Brain microvascular endothelial cell (primary cell): ENCODE measurements around the gene XRCC4.

Source experiments
- DNase-seq: peaks from one replicate; pipeline ENCODE4 v3.0.0-alpha.2; 2020
- H3K27ac ChIP-seq: fragments of 250-450 bp; sonication (Bioruptor Pico); 2 replicates; pipeline ENCODE4 v1.5.1; 2020; ENCODE audit warnings: mild to moderate bottlenecking, moderate library complexity
- H3K27me3 ChIP-seq: fragments of 250-450 bp; sonication (Bioruptor Pico); replicated peaks from 2 replicates; pipeline ENCODE4 v1.5.1; 2020; ENCODE audit warnings: mild to moderate bottlenecking
- H3K36me3 ChIP-seq: fragments of 250-450 bp; sonication (Bioruptor Pico); replicated peaks from 2 replicates; pipeline ENCODE4 v1.5.1; 2020; ENCODE audit warnings: mild to moderate bottlenecking
- H3K4me3 ChIP-seq: 2 replicates; pipeline ENCODE4 v1.5.1; 2011; ENCODE audit warnings: low read depth, mild to moderate bottlenecking, control low read depth, low read length, moderate library complexity
- in situ Hi-C: cut with HindIII; loops from 2 replicates; pipeline ENCODE4 v1.10.0; 2017; ENCODE audit warnings: low sequenced_read_pairs, low pct_ligation_motif_present
- TF ChIP-seq, protein P1 (sequence below): IDR thresholded peaks from 2 replicates; pipeline ENCODE4 v1.5.1; 2011; ENCODE audit warnings: low read depth, mild to moderate bottlenecking, moderate library complexity, low read length, control low read depth, inconsistent platforms; ENCODE audit errors: missing control alignments

Gene XRCC4

DNA sequence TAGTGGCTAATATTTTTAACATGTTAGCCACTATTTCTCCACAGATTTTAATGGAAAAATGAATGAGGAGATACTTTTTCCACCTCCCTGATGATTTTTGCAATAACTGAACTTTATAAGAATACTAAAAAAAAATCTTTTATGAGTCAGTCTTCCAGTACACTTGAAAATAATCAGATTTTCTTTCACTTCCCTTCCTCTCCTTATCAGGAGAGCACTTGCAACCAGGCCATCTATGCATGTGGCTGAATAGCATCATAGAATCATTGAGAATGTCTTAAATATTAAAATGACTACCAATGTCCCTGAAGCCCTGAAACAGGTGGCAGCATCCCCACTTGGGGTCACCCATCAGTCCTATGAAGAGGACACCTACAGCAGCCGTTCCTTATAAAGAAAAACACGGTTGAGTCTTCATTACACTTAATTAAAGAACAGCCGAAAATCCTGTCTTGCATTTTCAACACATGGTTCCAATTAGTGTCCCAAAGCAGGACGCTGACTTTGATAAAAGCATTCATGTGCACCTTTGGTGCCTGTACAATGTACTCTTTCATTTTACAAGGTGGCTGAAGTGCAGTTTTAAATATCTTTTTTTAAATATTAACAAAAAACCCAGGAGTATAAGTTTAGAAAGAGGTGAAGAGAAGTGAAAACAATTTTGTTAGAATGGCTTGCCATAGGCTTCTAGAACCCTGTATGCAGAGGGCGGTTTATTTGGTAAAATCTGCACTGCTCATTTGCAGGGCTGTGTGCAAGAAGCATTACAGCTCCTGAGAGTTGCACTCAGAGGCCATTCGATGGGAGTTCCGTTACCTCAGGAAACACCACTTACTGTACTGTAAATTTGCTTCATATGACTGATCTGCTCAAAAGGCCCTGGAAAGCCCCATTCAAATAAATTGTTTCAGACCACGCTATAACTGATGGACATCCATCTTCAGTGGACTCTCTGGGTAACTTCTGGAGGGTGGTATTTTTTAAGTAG lies 287.3 kb downstream of the XRCC4 start:
- DNase-seq, result no peak
- no peak overlapping the region for H3K27ac ChIP-seq
- in situ Hi-C loops, result no loop called here
- no peaks in the 10 kb centered on the region for H3K36me3 ChIP-seq
- no peak overlapping the region for H3K4me3 ChIP-seq
- H3K27me3 ChIP-seq, result no peaks in the 10 kb centered on the region
- TF ChIP-seq, protein P1, sequence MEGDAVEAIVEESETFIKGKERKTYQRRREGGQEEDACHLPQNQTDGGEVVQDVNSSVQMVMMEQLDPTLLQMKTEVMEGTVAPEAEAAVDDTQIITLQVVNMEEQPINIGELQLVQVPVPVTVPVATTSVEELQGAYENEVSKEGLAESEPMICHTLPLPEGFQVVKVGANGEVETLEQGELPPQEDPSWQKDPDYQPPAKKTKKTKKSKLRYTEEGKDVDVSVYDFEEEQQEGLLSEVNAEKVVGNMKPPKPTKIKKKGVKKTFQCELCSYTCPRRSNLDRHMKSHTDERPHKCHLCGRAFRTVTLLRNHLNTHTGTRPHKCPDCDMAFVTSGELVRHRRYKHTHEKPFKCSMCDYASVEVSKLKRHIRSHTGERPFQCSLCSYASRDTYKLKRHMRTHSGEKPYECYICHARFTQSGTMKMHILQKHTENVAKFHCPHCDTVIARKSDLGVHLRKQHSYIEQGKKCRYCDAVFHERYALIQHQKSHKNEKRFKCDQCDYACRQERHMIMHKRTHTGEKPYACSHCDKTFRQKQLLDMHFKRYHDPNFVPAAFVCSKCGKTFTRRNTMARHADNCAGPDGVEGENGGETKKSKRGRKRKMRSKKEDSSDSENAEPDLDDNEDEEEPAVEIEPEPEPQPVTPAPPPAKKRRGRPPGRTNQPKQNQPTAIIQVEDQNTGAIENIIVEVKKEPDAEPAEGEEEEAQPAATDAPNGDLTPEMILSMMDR, result no peak

DNA sequence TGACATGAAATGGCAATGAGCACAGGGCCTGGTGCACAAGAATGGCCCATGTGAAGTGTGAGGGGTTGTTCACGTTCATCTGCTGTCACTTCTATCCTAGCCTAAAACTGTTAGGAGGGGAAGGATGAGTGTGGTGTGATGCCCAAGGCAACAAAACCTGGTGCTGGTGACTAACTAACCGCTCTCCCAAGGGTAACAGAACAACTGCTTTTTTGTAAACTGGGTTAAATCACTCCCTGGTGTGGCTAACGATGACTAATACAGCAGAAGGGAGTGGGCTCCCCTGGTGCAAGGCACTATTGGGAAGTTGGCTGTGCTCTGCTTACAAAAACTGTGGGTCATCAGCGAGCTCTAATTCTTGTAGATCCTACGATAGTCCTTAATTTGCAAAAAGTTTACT lies 291.0 kb downstream of the XRCC4 start:
- no peak overlapping the region for H3K27ac ChIP-seq
- peak; percentile 57 for DNase-seq

DNA sequence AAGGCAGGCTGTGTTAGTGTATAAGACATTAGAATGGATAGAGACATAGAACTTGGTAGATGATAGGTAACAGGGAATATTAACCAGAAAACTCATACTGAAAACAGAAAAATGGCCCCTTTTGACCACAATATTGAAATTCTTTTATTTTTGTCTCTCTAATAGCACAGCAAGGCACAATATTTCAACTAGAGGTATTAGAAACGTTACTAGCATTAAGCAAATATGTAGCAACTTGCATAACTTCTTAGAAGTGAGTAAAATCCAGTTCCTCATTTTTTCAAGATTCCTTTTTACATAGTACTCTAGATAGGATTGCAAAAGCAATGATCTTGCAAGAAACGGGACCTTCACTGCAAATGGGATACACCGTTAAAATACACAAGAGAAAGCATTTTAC lies 291.5 kb downstream of the XRCC4 start:
- Histone ChIP-seq H3K27me3 (no peaks in the 10 kb centered on the region), H3K27ac (no peak overlapping the region), H3K4me3 (no peak overlapping the region), H3K36me3 (no peaks in the 10 kb centered on the region)
- DNase-seq, result no peak
- in situ Hi-C loops, result no loop called here
- TF ChIP-seq, protein P1, result no peak

More for the DNA sequence above, 291.0 kb downstream of the XRCC4 start:
- in situ Hi-C loops, result no loop called here
- TF ChIP-seq, protein P1, result no peak
- Histone ChIP-seq H3K4me3 (no peak overlapping the region), H3K27me3 (no peaks in the 10 kb centered on the region), H3K36me3 (no peaks in the 10 kb centered on the region)

DNA sequence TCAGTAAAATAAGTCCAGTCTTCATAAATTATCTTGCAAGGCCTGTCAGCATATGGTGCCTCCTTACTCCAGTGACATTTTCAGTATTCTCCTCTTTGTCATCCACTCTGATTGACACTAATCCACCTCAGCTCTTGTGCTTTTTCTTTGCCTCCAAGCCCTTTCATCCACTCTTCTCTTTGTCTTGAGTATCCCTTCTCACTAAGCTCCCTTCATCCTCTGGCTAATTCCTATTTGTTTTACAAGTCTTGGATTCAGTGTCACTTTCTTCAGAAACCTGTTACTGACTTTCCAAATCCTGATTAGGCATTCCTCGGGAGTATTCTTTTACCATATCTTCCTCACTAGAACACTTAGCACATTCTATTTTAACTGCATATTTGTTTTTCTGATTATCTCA lies 293.6 kb downstream of the XRCC4 start:
- no peaks in the 10 kb centered on the region for H3K36me3 ChIP-seq
- TF ChIP-seq, protein P1, result no peak
- H3K27ac ChIP-seq, result no peak overlapping the region
- no peak overlapping the region for H3K4me3 ChIP-seq
- H3K27me3 ChIP-seq, result no peaks in the 10 kb centered on the region
- in situ Hi-C loops, result no loop called here
- no peak for DNase-seq

DNA sequence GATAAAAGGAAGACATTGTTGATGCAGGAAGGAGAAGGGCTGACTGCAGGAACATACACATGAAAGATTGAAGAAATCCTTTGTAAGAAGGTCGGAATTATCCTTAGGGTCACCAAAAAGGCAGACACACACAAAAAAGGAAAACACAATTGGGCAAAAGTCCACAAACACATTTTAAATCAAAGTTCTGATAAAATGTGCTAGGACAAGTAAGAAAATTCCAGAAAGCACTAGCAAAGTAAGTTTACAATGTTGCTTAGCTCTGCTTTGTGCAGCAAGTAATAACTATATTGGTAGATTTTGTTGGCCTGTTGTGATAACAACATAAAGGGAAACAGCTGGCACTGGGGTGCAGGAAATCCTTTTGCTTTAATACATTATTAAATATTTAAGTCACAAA lies 294.4 kb downstream of the XRCC4 start:
- Histone ChIP-seq H3K27me3 (no peaks in the 10 kb centered on the region), H3K4me3 (no peak overlapping the region), H3K36me3 (no peaks in the 10 kb centered on the region), H3K27ac (no peak overlapping the region)
- DNase-seq, result no peak
- TF ChIP-seq, protein P1, result no peak
- in situ Hi-C loops, result no loop called here
